ENCODE measurements around the gene FZD10. TPM values are rescaled to one million over a fixed set of nuclear protein-coding genes. Genes with fewer than 3 reads are reported as not detected.

Gene FZD10
- total RNA-seq, 1 donor from 2014 or later = not detected

- H3K36me3 Mint-ChIP-seq (ENCODE audit: unreplicated experiment) = no peaks in the 10 kb centered on the region
- H3K4me1 Mint-ChIP-seq (ENCODE audit: unreplicated experiment) = no peaks in the 10 kb centered on the region
- no peak overlapping the region for H3K27ac Mint-ChIP-seq (ENCODE audit: unreplicated experiment)
- no peaks in the 10 kb centered on the region for H3K9me3 Mint-ChIP-seq (ENCODE audit: unreplicated experiment)
- DNase-seq (ENCODE audit: extremely low spot score, unreplicated experiment) = no peak
- TF ChIP-seq CTCF (IDR thresholded peaks at IDR 0.05) = no peak
- H3K27me3 Mint-ChIP-seq (ENCODE audit: unreplicated experiment) = no peaks in the 10 kb centered on the region
- H3K4me3 Mint-ChIP-seq (ENCODE audit: unreplicated experiment) = no peak overlapping the region
Observed at GRCh38 chr12:130137040-130138018, 24.9 kb upstream of the FZD10 start.

- H3K36me3 Mint-ChIP-seq (ENCODE audit: unreplicated experiment) = no peaks in the 10 kb centered on the region
- no peak overlapping the region for H3K27ac Mint-ChIP-seq (ENCODE audit: unreplicated experiment)
- no peak overlapping the region for H3K4me3 Mint-ChIP-seq (ENCODE audit: unreplicated experiment)
- DNase-seq (ENCODE audit: extremely low spot score, unreplicated experiment) = no peak
- no peaks in the 10 kb centered on the region for H3K27me3 Mint-ChIP-seq (ENCODE audit: unreplicated experiment)
- H3K4me1 Mint-ChIP-seq (ENCODE audit: unreplicated experiment) = no peaks in the 10 kb centered on the region
- no peak for TF ChIP-seq CTCF (IDR thresholded peaks at IDR 0.05)
- no peaks in the 10 kb centered on the region for H3K9me3 Mint-ChIP-seq (ENCODE audit: unreplicated experiment)
Observed at GRCh38 chr12:130138478-130138877, 23.8 kb upstream of the FZD10 start.

GRCh38 chr12:130139567-130140421 is 22.5 kb upstream of the FZD10 start:
- H3K4me1 Mint-ChIP-seq (ENCODE audit: unreplicated experiment) = no peaks in the 10 kb centered on the region
- no peak overlapping the region for H3K4me3 Mint-ChIP-seq (ENCODE audit: unreplicated experiment)

GRCh38 chr12:130141105-130141504 is 21.2 kb upstream of the FZD10 start:
- H3K9me3 Mint-ChIP-seq (ENCODE audit: unreplicated experiment) = no peaks in the 10 kb centered on the region
- H3K4me3 Mint-ChIP-seq (ENCODE audit: unreplicated experiment) = no peak overlapping the region
- no peak overlapping the region for H3K27ac Mint-ChIP-seq (ENCODE audit: unreplicated experiment)

More at GRCh38 chr12:130139567-130140421, 22.5 kb upstream of the FZD10 start:
- no peak for TF ChIP-seq CTCF (IDR thresholded peaks at IDR 0.05)
- Mint-ChIP-seq H3K27ac (ENCODE audit: unreplicated experiment) (no peak overlapping the region), H3K9me3 (ENCODE audit: unreplicated experiment) (no peaks in the 10 kb centered on the region), H3K36me3 (ENCODE audit: unreplicated experiment) (no peaks in the 10 kb centered on the region), H3K27me3 (ENCODE audit: unreplicated experiment) (no peaks in the 10 kb centered on the region)
- no peak for DNase-seq (ENCODE audit: extremely low spot score, unreplicated experiment)

More at GRCh38 chr12:130141105-130141504, 21.2 kb upstream of the FZD10 start:
- TF ChIP-seq CTCF (IDR thresholded peaks at IDR 0.05) = no peak
- Mint-ChIP-seq H3K36me3 (ENCODE audit: unreplicated experiment) (no peaks in the 10 kb centered on the region), H3K27me3 (ENCODE audit: unreplicated experiment) (no peaks in the 10 kb centered on the region), H3K4me1 (ENCODE audit: unreplicated experiment) (no peaks in the 10 kb centered on the region)
- no peak for DNase-seq (ENCODE audit: extremely low spot score, unreplicated experiment)
